G401.6 (cell line): ENCODE measurements around the gene FEV.

Experiments
- FAIRE-seq: peaks from 2 replicates; lab custom pipeline; 2012; peaks lifted over from hg19 to GRCh38; lab: Jason Lieb, UNC

The FEV gene

DNA sequence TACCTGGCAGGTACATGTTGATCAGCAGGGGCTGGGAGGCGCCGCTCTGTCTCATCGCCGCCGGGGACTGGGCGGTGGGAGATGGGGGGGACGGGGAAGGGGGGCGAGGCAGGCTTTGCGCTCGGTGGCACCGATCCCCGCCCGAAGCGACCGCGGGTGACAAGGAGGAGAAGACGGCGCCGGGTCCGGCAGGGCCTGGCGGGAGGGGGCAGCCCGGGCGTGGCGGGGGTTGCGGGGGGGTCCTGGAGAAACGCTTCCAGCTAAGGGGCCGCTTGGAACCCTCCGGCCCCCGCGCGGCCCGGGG, at the start of gene FEV:
TSS of gene FEV (minus strand) at position 164 of the 304 bp plus-strand sequence. CDS start at position 55, 109 bp downstream.
- FAIRE-seq = no peak

DNA sequence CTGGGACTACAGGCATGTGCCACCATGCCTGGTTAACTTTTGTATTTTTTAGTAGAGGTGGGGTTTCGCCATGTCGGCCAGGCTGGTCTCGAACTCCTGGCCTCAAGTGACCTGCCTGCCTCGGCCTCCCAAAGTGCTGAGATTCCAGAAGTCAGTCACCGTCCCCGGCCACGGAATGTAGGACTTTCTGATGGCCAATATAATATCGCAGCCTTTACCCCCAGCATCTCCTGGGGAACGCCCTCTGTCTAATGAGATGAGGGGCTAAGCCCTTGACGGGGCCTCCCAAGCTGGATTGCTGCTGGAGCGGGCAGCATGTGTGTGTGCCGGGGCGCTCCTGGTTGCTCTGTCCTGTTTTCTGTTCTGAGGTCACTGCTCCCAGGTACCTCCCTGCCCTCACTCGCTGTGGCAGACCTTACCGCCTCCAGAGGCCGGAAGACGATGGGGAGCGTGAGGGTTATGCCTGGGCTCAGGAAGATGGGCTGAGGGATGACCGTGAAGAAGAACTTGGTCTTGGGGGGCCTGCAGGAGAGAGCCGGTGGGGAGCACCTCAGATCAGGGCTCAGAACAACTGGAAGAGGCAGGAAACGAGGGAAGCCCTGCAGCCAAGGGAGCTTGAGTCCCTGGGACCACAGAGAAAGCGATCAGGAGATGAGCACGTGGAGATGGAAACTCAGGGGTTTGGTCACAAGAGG, 47.2 kb upstream of the FEV start:
- no peak for FAIRE-seq

DNA sequence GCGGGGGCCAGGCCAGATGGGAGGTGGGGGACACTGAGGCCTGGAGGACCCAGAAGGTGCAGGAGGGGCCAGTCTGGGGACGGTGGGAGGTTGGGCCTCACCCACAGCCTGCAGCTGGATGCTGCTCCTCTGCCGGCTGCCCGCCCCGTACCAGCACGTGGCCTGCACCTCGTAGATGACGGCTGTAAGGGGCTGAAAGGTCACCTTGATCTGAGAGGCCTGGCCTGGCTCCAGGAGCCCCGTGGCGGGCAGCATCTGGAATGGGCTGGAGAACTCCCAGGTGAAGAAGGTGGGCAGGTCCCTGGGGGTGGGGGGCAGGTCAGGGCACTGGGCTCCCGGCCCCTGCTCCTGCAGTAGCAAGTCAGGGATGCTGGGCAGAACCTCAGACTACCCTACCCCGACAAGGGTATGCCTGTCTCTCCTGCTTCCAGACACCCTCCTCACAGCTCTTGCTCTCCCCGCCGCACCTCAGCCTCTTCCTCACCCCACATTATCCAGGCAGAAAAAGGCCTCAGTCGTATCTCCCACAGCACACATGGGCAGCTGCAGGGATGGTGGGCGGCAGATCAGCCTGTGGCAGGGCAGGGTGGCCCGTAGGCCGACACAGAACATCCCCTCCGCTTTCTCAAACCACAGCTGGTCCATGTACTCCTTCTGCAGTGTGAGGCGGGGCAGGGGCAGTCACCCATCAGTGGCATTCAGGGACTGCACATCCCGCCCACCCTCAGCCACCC, 46.2 kb upstream of the FEV start:
- FAIRE-seq = no peak

DNA sequence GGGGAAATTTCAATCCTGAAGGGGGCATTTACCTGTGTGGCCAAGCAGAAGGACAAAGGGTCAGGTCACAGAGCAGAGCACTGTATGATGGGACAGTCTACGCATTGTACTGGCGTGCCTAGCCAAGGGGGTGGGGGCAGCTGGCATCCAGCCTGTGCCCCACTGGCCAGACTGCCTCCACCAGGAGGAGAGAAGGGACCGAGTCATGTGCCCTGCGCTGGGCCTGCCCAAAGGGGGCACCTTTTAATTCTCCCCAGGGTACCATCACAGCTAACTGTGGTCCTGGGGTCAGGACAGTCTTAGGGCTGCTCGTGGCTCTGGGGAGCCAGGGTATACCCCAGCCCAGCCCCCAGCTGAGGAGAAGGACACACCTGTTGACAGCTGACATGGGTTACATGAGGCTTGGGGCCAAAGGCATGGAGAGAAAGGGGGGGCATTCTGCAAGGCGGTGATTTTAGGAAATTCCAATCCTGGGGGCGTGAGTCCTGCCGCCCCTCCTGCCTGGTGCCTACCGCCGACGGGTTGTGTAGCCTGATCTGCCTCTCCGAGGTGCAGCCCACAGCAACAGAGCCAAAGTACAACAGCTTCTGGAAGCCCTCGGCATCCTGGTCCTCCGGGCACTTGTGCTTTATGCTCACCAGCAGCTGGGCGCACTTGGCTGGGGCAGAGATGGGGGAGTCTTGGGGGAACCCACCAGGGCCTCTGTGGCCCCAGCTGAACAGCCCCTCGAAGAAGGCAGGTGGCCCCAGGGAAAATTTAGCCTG, 45.4 kb upstream of the FEV start:
- FAIRE-seq = no peak

DNA sequence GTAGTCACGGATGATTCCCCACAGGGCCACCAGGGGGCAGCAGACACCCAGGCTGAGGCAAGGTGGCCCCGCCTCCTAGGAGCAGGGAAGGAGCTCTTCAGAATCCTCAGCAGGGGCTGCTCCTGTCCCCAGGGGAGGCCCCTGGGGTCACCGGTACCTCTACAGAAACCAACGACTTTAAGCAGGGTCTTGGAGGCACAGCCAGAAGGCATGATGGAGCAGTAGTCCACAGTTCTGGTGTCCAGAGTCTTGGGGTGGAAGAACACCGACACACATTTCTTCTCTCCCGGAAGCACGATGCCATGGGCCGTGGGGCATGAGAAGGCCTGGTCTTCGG, 44.8 kb upstream of the FEV start:
- peak; percentile 64 for FAIRE-seq

DNA sequence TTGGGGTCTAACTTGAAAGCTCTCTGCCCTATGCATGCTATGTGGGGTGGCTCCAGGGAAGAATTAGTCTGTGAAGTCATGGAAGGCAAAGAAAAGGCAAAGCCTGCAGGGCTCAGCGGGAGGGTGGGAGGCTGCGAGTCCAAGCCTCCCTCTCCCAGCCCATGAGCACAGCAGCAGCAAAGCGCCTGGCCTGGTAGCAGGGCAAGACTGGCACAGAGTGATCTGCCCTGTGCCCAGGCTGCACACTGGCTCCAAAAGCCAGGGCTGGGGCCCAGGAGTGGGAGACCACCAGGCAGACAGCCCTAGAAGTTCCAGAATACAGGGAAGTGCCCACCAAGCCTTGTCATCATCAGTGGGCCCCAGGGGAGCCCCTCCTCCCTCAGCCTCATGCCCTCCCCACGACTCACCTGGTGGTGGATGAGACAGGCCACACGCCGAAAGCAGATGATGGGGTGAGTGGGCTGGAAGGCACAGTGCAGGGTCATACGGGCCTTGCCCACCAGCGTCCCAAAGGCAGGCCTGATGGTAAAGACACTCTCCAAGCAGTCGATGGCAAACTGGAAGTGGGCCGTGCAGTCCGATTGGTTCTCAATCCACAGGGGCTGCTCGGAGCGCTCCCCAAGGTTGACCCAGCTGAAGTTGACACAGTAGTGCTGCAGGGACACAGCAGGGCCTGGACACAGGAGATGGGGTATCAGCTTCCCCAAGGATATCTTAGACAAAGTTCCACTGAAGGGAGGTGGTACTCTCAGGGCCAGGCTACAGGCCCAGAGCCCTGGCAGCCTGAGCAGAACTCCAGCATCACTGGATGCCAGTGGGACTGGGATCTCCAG, 44.2 kb upstream of the FEV start:
- FAIRE-seq = no peak

DNA sequence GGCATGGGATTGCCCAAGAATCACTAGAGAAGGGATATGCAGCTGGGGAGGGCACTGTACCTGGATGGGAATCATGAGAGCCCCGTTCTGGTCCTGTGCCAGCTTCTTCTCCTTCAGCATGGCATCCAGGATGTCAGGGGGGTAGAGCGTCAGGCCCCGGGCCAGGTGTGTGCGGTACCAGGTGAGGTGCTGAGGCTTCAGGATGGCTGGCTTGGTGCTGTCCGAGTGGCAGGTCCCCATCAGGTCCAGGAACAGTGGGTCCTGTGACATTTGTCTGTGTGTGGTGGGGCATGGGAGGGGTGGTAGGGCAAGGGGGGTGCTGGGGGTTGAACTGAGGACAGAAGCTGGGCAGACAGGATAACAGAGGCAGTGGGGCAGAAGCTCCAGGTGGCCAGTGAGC, 43.2 kb upstream of the FEV start:
- no peak for FAIRE-seq

DNA sequence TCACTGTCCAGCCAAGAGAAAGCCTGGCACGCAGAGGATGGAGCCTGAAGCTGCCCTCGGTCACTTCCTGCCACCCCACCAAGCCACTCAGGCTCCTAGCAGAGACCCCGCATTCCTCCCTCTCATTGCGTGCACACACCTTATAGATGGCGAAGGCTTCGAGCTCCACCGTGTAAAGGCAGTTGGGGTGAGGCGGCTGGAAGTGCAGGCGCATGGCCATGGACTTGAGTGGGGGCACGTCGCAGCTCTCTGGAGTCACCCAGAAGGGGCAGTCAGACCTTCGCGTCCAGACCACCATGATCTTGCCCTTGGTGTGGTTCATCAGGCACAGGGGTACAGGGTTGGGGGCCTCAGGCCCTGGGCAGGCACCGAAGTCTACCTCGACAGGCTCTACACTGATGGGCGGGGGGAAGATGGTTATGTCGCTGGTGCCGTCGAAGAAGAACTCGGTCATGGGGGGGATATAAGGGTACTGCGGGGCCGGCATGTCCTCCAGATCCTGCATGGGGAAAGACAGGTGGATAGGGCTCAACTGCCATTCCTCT, 42.6 kb upstream of the FEV start:
- FAIRE-seq = no peak

DNA sequence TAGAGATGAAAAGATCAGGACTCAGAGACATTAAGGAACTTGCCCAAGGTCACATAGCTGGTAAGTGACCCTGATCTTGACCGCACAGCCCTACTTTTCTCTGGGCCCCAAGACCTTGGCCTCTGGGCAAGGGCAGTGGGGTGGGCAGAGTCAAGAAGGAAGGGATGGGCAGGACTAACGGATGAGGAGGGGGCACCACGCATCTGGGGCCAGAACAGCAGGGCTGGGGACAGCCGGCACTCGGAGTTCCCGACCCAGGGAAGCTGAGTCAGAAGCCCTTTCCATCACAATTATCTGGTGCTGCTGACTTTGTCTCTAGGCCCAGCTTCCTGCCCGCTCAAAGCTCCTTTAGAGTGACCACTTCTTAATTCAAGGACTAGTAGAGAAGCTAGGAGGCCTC, 42.0 kb upstream of the FEV start:
- FAIRE-seq = no peak

DNA sequence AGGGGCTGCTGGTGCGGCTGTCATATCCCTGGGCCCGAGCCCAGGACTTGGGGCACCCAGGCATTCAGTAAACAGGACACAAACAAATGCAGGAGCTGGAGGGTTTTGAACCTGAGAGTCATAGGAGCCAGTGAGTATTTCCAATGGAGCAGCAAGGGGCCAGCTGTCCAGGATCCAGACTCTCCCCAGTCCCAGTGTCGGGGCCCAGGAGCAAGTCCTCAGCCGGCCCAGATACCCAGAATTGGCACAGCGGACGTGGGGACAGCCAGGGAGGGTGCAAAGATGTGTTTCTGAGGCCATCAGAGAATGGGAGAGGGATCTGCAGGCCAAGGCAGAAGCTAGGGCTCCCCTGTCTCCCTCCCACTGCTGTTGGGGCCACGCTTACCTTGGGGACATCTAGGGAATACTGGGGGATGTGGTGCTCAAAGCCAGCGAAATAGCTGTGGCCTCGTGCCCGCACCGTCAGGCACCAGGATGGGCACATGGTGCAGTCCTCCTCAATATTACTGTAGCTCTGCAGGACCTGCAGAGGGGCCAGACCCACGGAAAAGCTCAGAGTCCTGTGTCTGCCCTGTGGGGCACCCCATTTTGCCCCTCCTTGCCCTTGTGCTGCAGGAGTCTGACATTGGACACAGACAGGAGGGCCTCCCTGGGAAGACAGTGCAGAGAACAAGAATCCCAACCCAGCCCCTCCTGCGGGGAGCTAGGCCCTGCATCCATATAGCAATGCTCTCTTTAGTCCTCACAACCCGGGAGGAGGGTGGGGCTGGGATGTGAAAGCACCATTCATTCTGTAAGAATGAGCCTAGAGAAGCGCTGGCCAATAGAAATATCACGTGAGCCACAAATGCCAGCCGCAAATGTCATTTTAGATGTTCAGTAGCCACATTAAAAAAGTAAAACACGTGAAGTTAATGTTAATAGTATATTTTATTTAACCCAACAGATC, 40.9 kb upstream of the FEV start:
- FAIRE-seq = no peak

DNA sequence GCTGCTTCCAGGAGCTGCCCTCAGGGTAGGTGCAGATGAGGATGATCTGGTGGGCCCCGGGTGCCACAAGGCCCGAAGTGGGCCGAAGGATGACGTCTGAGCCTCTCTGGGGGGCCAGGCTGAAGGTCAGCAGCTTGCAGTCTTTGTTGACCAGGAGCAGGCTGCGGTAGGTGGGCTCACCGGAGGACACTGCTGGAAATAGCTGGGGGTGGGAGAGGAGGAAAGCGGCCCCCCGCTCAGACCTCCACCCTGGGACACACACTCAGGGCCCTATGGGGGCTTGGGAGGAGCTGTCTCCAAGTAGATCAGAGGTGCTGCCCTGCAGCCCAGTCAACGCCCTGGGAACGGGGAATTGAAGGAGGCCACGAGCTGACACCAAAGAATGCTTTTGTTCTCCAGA, 39.1 kb upstream of the FEV start:
- FAIRE-seq = no peak

DNA sequence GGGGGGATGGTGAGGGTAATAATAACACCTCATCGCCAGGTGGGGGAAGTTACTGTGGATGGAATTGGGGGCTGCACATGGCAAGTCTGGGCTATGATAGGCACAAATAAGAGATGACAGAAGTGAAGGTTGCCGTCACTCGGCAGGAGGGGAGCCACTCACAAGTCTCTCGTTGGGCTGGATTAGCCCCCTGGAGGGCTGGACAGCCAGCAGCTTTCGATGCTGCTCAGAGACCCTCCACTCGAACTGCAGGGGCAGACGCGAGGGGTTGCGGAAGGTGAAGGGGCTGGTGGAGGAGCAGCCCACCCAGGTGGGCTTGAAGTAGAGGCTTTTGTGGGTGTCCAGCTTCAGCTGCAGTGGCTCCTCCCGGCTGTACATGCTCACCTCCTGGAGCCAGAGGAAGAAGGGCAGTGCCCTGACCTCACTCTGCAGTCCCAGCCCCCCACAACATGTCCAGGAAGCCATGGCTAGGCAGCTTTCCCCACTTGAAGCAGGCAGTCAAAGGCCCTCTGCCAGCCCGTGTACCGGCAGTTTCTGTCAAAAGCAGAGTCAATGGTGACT, 38.1 kb upstream of the FEV start:
- no peak for FAIRE-seq

DNA sequence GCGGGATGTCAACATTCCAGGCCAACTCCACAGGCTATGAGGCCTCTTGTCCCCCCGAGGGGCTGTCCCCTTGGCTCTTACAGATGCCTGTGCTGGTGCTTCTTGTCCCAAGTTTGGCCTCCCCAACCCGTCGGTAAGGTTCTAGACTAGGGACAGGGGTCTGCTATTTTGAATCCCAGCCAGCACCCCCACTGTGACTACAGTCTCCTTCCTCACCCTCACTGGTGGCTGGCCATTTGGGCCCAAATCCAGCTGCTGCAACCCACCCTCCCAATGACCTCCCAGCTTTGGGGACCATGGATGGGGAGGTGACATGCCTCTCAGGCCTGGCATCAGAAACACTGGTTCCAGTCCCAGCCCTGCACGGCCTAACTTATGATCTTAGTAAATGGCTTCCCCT, 37.6 kb upstream of the FEV start:
- FAIRE-seq = no peak

DNA sequence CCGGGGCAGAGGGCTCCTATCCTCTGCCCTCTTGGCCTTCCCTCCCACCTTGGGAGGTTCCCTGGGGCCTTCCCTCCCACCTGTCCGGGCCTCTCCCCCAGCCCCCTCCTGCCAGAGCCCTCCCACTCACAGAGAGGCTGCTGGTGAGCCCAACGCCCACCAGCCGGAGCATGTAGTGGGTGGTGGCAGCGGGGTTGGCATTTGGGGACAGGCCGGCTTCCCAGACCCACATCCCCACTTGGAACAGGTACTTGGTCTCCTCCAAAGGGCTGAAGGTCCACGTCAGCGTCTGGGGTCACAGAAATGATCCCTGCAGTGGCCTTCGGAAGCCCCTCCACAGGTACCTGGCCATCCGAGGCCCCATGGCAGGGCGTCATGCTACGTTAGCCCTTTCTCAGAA, 37.1 kb upstream of the FEV start:
- no peak for FAIRE-seq

DNA sequence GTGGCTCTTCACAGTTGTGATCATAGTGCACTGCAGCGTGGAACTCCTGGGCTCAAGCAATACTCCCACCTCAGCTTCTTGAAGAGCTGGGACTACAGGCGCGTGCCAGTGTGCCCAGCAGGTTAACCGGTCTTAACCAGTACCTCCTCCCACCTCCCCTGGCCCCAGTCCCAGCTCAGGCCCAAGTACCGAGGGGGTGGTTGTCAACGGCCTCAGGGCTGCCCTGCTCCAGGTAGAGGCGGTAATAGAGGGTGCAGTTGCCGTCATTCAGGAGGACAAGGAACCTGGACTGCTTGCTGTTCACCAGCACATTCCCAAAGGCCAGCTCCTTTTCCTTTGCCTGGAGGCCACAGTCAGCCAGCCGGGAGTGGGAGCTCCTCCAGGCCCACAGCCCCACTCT, 36.6 kb upstream of the FEV start:
- no peak for FAIRE-seq

DNA sequence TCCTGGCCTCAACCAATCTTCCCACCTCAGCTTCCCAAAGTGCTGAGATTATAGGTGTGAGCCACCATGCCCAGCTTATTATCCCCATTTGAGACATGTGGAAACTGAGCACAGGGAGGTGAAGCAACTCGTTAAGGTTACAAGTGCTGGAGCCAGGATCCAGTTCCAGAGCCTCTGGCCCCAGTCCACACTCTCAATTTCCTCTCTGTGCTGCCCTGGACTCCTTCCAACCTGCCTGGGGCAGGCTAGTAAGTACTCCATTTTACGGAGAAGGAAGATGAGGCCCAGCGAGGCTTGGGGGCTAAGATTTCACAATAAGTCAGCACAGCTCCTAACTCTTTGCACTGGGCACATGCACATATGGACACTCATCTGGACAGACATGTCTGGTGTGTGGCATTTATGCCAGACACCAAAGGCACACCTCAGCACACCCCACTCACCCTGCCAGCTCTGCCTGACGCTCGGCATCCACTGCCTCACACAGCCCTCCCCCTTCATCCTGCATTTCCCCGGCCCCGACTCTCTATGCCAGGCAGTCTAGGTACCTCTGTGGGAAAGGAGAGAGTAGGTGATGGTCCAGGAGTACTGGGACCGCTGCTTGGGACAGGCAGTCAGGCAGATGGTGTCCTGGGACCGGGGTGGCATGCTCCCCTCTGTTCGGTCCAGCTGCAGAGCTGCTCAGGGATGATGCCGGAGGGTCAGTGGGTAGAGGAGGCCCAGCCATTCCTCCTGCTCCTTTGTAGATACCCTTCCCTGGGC, 35.8 kb upstream of the FEV start:
- no peak for FAIRE-seq

DNA sequence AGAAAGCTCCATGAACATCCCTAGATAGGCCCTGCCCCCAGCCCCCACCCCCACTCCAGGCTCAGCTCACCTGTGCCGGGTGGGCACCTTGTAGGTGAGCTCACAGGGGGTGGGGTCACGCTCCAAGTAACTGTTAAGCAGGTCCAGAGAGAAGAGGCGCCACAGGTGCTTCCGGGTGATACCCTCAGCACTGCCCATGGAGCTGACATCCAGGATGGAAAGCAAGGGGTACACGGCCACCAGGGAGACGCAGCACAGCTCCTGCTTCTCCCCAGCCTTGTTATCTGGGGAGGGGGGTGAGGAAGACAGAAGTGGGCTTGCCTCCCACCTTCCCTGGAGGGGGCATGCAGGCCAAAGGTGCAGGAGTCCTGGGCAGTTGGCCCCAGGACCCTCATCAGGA, 34.5 kb upstream of the FEV start:
- no peak for FAIRE-seq

DNA sequence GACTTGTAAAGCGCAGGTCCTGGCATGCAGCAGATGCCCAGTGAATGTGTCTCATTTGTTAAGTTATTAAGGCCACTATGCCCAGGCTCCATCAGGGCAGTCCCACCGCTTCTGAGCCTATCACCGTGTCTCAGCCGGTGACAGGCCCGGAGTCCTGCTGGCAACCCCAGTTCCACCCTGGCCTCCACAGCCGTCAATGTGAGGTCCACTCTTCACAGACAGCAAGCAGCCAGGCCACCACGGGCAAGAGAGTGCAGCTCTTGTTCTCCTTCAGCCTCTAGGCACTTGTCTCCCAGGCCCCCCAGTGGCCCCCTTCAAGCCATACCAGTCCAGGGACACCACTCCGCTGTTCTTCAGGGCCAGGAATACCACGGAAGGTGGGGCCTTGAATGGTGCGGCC, 33.7 kb upstream of the FEV start:
- FAIRE-seq = no peak

DNA sequence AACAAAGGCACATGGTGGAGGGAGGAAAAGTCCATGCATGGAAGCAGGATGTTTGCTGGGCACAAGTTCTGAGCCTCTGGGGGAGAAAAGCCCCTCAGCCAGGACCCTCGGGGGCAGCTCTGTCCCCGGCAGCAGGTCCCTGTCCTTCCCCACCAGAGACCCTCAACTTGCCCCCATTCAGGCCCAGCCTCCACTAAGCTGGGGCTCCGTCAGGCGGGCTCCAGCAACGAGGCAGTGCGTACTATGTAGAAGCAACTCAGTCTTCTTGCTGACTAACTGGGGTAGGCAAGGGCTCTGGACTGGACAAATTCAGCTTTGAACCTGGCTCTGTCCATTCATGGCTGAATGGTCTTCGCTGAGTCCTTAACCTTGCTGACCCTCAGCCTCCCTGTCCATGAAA, 33.3 kb upstream of the FEV start:
- FAIRE-seq = no peak

DNA sequence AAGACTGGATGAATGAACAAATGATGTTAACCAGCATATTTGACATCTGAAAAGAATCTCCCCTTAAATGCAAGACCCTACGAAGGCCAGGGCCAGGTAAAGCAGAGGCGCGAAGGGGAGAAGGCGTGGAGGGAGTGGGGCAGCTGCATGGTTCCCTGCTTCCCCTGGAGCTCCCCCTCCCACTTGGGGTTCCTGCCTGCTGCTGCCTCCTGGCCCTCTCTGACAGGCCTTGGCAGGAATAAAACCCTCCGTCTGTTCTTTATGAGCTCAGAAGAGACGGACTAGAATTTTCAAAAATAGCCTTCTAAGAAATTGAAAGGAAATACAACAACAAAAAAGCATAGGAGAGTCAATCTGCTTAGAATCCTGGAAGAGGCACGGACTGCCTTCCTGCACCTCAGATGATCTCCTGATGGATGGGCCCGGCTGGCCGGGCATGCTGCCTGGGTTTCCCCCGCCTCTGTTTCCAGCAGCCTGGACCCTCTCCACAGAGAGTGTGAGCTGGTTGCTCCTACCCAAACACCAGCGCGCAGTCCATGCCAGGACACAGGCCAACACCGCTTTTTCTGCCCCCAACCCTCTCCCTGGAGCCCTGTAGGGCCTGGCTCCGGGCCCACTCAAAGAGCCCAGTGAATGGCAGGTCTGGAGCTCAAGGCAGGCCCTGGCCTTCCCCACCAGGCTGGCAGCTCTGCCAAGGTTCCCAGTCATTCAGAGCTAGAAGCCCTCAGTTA, 32.4 kb upstream of the FEV start:
- no peak for FAIRE-seq
